Activated CD4-positive, alpha-beta memory T cell treated with anti-CD3 and anti-CD28 coated beads for 36 hours (primary cell): Measurements from ENCODE around the gene PEDS1. TPM values are rescaled to one million over a fixed set of nuclear protein-coding genes. Genes with fewer than 3 reads are reported as not detected.
"Not testable (repeated sequence)": the region's sequence is repeated elsewhere in the genome, so short reads cannot be mapped to it uniquely, and the experiment has no call there.

Source experiments
- CTCF ChIA-PET: fragments of 350-600 bp; sonication (Branson Sonifier 250); formaldehyde crosslinking; loops from one replicate; lab custom pipeline; 2021; ENCODE audit warnings: antibody characterized with exemption, inconsistent platforms; lab: Charles Lee
- POLR2A ChIA-PET: fragments of 350-600 bp; sonication (Branson Sonifier 250); formaldehyde crosslinking; loops from one replicate; lab custom pipeline; 2021; ENCODE audit warnings: antibody characterized with exemption; lab: Charles Lee
- DNase-seq: peaks from one replicate; pipeline ENCODE4 v3.0.0-alpha.2; 2020
- H3K27ac Mint-ChIP-seq: one replicate; pipeline ENCODE4 v1.8.0; 2021; ENCODE audit warnings: mixed read lengths
- H3K27me3 Mint-ChIP-seq: one replicate; pipeline ENCODE4 v1.8.0; 2021; ENCODE audit warnings: mixed read lengths
- H3K36me3 Mint-ChIP-seq: one replicate; pipeline ENCODE4 v1.8.0; 2021; ENCODE audit warnings: mixed read lengths
- H3K4me1 Mint-ChIP-seq: one replicate; pipeline ENCODE4 v1.8.0; 2021; ENCODE audit warnings: low read depth, mixed read lengths
- H3K4me3 Mint-ChIP-seq: one replicate; pipeline ENCODE4 v1.8.0; 2021; ENCODE audit warnings: mild to moderate bottlenecking, mixed read lengths
- H3K9me3 Mint-ChIP-seq: one replicate; pipeline ENCODE4 v1.8.0; 2021; ENCODE audit warnings: mixed read lengths
- intact Hi-C: fragments of 100-400 bp; cut with micrococcal nuclease; formaldehyde crosslinking; loops from one replicate; pipeline ENCODE4 v1.15.1; 2023
- total RNA-seq, 2 experiments: library from RNA; stranded (reverse); gene quantifications; one replicate each; pipeline ENCODE4 v1.2.3, GENCODE V29; 2021

Gene PEDS1
- 10 to 100 TPM; 15.0 to 16.9 TPM for total RNA-seq

GRCh38 chr20:50153500-50154377 lies at the start of gene PEDS1:
Gene PEDS1, minus strand, starts transcription at chr20:50153723. Its CDS starts 86 bp downstream, at chr20:50153637.
- ChIA-PET POLR2A (interaction anchor here (0.5 to 3.0 kb wide), 7 partner anchors 12 to 43 kb away, joined by 3 to 18 read pairs (median 11); partner anchors contain the start of genes CEBPB and UBE2V1), CTCF (interaction anchor here (0.9 to 3.8 kb wide), 14 partner anchors 10 to 175 kb away, joined by 3 to 44 read pairs (median 8); partner anchors contain the start of genes CEBPB and UBE2V1)
- no peaks in the 10 kb centered on the region for H3K27me3 Mint-ChIP-seq
- peak within 1 kb of the TSS; percentile 81 for H3K4me3 Mint-ChIP-seq
- H3K4me1 Mint-ChIP-seq = peaks cover 43% of the 10 kb centered on the region
- H3K36me3 Mint-ChIP-seq = peaks cover 8% of the 10 kb centered on the region
- H3K9me3 Mint-ChIP-seq = no peaks in the 10 kb centered on the region
- H3K27ac Mint-ChIP-seq = peak within 1 kb of the TSS; percentile 70
- peak; percentile 90 for DNase-seq
- intact Hi-C loops = loop anchor here (1.0 kb wide), 2 partner anchors 13 to 40 kb away; partner anchors contain the start of gene UBE2V1

DNA sequence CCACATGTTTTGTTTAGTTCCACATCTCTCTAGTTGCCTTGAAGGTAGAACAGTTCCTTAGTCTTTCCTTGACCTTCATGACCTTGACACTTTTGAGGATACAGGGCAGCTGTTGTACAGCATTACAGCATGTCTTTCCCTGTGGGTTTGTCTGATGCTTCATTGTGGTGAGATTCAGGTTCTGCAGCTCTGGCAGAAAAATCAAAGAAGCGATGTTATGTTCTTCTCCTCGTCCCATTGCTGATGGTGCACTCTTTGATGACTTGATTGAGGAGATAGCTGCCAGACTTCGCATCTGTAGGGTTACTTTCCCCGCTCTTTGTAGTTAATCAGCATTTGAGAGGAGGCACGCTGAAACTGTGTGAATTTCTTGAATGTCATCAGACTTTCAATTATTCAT lies 49.2 kb upstream of the PEDS1 start:
- Mint-ChIP-seq H3K27me3 (peaks cover 7% of the 10 kb centered on the region), H3K9me3 (peaks cover 15% of the 10 kb centered on the region), H3K36me3 (no peaks in the 10 kb centered on the region), H3K27ac (peak overlapping the region; percentile 67), H3K4me1 (peaks cover 15% of the 10 kb centered on the region), H3K4me3 (no peak overlapping the region)
- ChIA-PET CTCF (interaction anchor here (0.9 to 2.1 kb wide), 7 partner anchors 17 to 386 kb away, joined by 3 to 9 read pairs (median 3); no protein-coding TSS in a partner anchor), POLR2A (no interaction called here)
- no peak for DNase-seq
- intact Hi-C loops = no loop called here

DNA sequence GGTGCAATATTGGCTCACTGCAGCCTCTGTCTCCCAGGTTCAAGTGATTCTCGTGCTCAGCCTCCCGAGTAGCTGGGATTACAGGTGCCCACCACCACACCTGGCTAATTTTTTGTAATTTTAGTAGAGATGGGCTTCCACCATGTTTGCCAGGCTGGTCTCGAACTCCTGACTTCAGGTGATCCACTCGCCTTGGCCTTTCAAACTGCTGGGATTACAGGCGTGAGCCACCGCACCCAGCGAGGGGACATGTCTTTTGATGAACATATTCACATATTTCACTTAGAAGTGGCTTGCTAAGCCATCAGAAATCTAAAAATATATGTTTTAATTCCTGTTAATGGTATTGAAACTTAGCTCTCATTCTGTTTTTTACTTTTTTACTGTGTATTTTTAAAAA lies 48.2 kb upstream of the PEDS1 start:
- H3K36me3 Mint-ChIP-seq, H3K27ac Mint-ChIP-seq, DNase-seq, H3K27me3 Mint-ChIP-seq, intact Hi-C loops, H3K4me3 Mint-ChIP-seq, POLR2A ChIA-PET: not testable (repeated sequence)
- Mint-ChIP-seq H3K4me1 (peaks cover 15% of the 10 kb centered on the region), H3K9me3 (peaks cover 15% of the 10 kb centered on the region)
- CTCF ChIA-PET = interaction anchor here (0.7 to 1.7 kb wide), 6 partner anchors 22 to 524 kb away, joined by 3 to 5 read pairs (median 3); no protein-coding TSS in a partner anchor

DNA sequence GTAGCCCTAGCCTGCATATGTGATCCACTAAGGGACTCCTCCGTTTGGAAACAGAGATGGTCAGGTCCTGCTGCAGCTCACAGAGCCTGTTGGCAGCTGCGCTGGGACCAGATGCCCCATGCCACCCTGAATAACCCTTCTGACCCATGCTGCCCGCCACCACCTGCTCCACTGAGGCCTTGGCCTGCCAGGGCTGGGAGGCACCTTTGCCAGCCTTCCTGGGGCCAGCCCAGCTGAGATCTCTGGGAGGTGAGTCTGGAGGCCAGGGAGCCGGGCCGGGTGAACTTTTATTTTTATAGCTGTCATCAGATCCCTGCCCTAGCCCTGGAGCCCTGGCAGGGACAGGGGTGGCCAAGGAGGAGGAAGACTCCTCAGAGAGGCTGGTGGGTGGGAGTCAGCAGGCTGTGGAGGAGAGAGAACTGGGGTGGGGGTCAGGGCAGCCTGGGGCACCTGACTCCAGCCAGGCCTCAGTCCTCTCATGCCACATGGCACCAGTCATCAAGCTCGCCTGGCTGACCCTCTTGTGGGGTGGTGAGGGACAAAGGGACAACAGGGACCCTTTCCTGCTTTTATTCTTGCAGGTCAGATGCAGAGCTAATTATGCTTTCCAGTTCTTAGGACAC lies 47.1 kb upstream of the PEDS1 start:
- intact Hi-C loops = no loop called here
- H3K27me3 Mint-ChIP-seq = no peaks in the 10 kb centered on the region
- ChIA-PET POLR2A (no interaction called here), CTCF (interaction anchor here (1.1 kb wide), 1 partner anchor 21 kb away, joined by 3 read pairs; no protein-coding TSS in a partner anchor)
- H3K4me3 Mint-ChIP-seq = no peak overlapping the region
- H3K4me1 Mint-ChIP-seq = peaks cover 15% of the 10 kb centered on the region
- H3K27ac Mint-ChIP-seq = no peak overlapping the region
- DNase-seq = no peak
- no peaks in the 10 kb centered on the region for H3K36me3 Mint-ChIP-seq
- H3K9me3 Mint-ChIP-seq = peaks cover 15% of the 10 kb centered on the region

- no peaks in the 10 kb centered on the region for H3K27me3 Mint-ChIP-seq
- ChIA-PET POLR2A (no interaction called here), CTCF (no interaction called here)
- no peak overlapping the region for H3K27ac Mint-ChIP-seq
- peaks cover 2% of the 10 kb centered on the region for H3K36me3 Mint-ChIP-seq
- peaks cover 15% of the 10 kb centered on the region for H3K9me3 Mint-ChIP-seq
- no peak for DNase-seq
- intact Hi-C loops = no loop called here
- H3K4me1 Mint-ChIP-seq = peaks cover 17% of the 10 kb centered on the region
- H3K4me3 Mint-ChIP-seq = no peak overlapping the region
Measured at GRCh38 chr20:50199703-50200102, 46.2 kb upstream of the PEDS1 start.

DNA sequence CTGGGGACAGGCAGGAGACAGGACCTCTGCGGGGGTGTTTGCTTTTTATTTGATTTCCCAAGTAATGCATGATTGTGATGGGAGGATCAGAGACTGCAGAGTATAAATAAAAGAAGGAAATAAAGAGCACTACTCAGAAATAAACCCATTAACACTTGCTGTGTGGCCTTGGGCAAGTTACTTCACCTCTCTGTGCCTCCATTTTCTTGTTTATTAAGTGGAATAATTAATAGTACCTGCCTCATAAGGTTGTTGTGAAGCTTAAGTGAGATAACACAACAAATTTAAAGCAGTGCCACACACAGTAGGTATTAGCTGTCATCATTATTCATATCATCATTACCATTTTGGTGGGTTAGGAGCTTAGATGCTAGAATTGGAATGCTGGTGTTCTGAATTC lies 45.2 kb upstream of the PEDS1 start:
- H3K36me3 Mint-ChIP-seq = peaks cover 7% of the 10 kb centered on the region
- peaks cover 23% of the 10 kb centered on the region for H3K4me1 Mint-ChIP-seq
- H3K9me3 Mint-ChIP-seq = peaks cover 8% of the 10 kb centered on the region
- no peaks in the 10 kb centered on the region for H3K27me3 Mint-ChIP-seq
- CTCF ChIA-PET = no interaction called here
- no peak overlapping the region for H3K4me3 Mint-ChIP-seq
- no peak for DNase-seq
- H3K27ac Mint-ChIP-seq = no peak overlapping the region
- intact Hi-C loops = no loop called here
- POLR2A ChIA-PET = no interaction called here

DNA sequence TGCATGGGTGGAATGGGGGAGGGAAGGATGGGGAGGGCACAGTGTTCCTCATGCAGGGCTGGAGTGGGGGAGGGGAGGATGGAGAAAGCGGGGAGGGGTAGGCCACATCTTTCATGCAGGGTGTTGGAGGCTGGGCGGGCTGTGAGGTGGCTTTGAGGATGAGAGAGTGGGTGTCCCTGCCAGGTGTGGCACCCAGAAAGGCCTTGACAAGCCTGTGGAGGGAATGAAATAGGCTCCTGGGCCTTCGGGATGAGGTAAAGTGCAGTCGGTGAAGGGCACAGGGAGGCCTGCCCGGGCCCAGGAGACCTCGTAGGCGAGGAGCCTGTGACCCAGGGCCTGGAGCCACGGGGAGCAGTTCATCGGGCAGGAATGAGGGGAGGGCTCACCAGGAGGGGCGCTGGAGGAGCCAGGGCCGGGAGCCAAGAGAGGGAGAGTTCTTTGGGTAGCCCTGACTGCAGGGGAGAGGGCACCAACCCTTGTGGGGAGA lies 44.7 kb upstream of the PEDS1 start:
- Mint-ChIP-seq H3K4me3 (no peak overlapping the region), H3K4me1 (peaks cover 24% of the 10 kb centered on the region), H3K27me3 (no peaks in the 10 kb centered on the region), H3K36me3 (peaks cover 11% of the 10 kb centered on the region), H3K9me3 (peaks cover 6% of the 10 kb centered on the region), H3K27ac (no peak overlapping the region)
- POLR2A ChIA-PET = no interaction called here
- intact Hi-C loops = no loop called here
- no peak for DNase-seq
- CTCF ChIA-PET = no interaction called here

- H3K9me3 Mint-ChIP-seq = peaks cover 6% of the 10 kb centered on the region
- no peak overlapping the region for H3K27ac Mint-ChIP-seq
- peaks cover 22% of the 10 kb centered on the region for H3K4me1 Mint-ChIP-seq
- peaks cover 17% of the 10 kb centered on the region for H3K36me3 Mint-ChIP-seq
- POLR2A ChIA-PET = no interaction called here
- H3K4me3 Mint-ChIP-seq = no peak overlapping the region
- CTCF ChIA-PET = no interaction called here
- H3K27me3 Mint-ChIP-seq = no peaks in the 10 kb centered on the region
- DNase-seq = no peak
- intact Hi-C loops = no loop called here
Measured at GRCh38 chr20:50197463-50198179, 44.1 kb upstream of the PEDS1 start.

DNA sequence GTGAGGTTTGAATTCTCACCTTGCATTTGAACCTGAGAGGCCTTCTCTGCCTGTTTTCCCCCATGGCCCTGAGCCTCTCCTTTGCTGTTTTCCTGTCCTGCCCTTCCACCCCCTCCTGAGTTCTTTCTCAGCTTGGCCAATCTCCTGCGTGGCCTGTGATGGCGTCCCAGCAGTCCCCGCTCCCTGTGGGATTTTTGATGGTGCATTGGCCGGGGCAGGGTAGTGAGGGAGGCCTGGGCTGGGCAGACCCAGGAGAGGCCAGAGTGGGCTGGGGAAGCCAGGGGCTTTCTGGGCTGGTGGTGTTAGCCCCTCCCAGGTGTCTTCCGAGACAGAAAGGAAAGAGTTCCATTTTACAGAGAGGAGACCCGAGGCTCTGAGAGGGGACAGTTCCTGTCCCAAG lies 43.4 kb upstream of the PEDS1 start:
- CTCF ChIA-PET = no interaction called here
- peaks cover 19% of the 10 kb centered on the region for H3K4me1 Mint-ChIP-seq
- POLR2A ChIA-PET = no interaction called here
- DNase-seq = no peak
- H3K4me3 Mint-ChIP-seq = no peak overlapping the region
- H3K36me3 Mint-ChIP-seq = peaks cover 22% of the 10 kb centered on the region
- H3K27me3 Mint-ChIP-seq = no peaks in the 10 kb centered on the region
- H3K27ac Mint-ChIP-seq = no peak overlapping the region
- peaks cover 6% of the 10 kb centered on the region for H3K9me3 Mint-ChIP-seq
- intact Hi-C loops = no loop called here

- Mint-ChIP-seq H3K27ac (no peak overlapping the region), H3K9me3 (peaks cover 6% of the 10 kb centered on the region), H3K27me3 (no peaks in the 10 kb centered on the region), H3K36me3 (peaks cover 22% of the 10 kb centered on the region), H3K4me3 (no peak overlapping the region), H3K4me1 (peaks cover 19% of the 10 kb centered on the region)
- POLR2A ChIA-PET = no interaction called here
- CTCF ChIA-PET = no interaction called here
- intact Hi-C loops = no loop called here
- DNase-seq = no peak
Measured at GRCh38 chr20:50196248-50196647, 42.7 kb upstream of the PEDS1 start.

DNA sequence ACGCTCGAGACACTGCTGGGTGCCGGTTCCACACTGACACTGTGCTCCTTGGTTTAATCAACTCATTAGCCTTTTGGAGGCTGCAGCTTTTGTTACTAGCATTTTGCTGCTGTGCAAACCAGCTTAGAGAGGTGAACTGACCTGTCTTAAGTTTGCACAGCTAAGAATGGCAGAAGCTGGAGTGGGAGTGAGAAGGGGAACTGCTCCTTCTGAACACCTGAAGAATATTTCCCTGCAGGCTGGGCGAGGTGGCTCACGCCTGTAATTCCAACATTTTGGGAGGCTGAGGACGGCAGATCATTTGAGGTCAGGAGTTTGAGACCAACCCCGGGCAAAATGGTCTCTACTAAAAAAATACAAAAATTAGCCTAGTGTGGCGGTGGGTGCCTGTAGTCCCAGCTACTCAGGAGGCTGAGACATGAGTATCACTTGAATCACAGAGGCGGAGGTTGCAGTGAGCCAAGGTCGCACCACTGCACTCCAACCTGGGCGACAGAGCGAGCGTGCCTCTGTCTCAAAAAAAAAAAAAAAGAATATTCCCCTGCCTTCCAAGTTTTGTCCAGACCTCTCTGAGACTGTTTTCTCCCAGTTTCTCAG lies 42.1 kb upstream of the PEDS1 start:
- Mint-ChIP-seq H3K4me1 (peaks cover 19% of the 10 kb centered on the region), H3K27me3 (no peaks in the 10 kb centered on the region), H3K27ac (no peak overlapping the region), H3K9me3 (peaks cover 6% of the 10 kb centered on the region), H3K4me3 (no peak overlapping the region), H3K36me3 (peaks cover 22% of the 10 kb centered on the region)
- intact Hi-C loops = no loop called here
- ChIA-PET POLR2A (no interaction called here), CTCF (interaction anchor here (0.6 to 0.8 kb wide), 2 partner anchors 17 to 270 kb away, joined by 3 read pairs; no protein-coding TSS in a partner anchor)
- no peak for DNase-seq
